ENCODE results near the gene RBP3. TPM values are rescaled to one million over a fixed set of nuclear protein-coding genes. Genes with fewer than 3 reads are reported as not detected.

Gene RBP3
- total RNA-seq, 2 experiments from 2014 or later, result not detected

DNA sequence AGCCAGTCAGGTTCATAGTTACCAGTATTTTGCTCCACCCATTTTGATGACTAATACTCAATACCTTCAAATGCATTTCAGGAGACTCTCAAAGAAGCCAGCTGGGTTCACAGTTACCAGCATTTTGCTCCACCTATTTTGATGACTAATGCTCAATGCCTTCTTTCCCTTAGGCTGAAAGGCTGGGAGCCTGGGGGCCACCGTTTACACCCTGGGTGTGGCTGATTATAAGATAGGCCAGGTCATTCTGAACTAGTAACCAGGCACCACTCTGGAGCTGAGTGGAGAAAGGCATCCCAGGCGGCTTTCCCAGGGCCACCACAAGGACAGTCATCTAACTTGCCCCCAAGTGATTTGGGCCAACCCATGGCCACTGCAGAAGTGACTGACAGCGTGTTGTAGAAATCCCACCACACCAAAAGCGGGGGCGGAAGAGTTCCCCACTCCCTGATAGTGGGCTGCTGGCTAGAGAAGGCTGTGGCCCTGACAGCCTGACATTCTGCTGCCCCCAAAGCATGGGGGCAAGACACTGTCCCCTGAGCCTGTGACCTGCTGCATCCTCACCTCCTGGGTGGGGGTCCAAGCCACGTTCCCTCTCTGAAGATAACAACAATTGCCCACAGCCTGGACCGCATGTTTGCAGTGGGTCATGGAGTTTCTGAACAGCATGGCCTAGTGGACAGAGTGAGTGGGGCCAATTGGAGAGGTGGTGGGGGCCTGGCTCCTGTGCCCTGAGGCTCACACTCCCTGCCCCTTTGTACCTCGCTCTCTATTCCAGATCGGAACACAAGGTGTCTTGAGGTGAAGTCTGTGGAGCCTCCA lies 58.9 kb downstream of the RBP3 start:
- intact Hi-C loops (cut with DNase I, micrococcal nuclease), result no loop called here
- no peaks in the 10 kb centered on the region for H3K9me3 Mint-ChIP-seq (ENCODE audit: low read depth)
- H3K27ac Mint-ChIP-seq, result no peak overlapping the region
- no peak overlapping the region for H3K4me3 Mint-ChIP-seq
- H3K36me3 Mint-ChIP-seq (ENCODE audit: low read depth), result no peaks in the 10 kb centered on the region
- no peaks in the 10 kb centered on the region for H3K27me3 Mint-ChIP-seq
- no peaks in the 10 kb centered on the region for H3K4me1 Mint-ChIP-seq
- no peak for DNase-seq
- peak; percentile 49 for ATAC-seq
- POLR2A ChIA-PET, result no interaction called here
- CTCF ChIA-PET, result no interaction called here

Other genes starting within 250 kb of the RBP3 start
- gene GDF10, start 48.2 kb upstream of the RBP3 start, total RNA-seq, result under 1 TPM; 0.30 to 0.32 TPM
- not detected for gene GDF2, start 25.9 kb upstream of the RBP3 start, total RNA-seq
- gene ZNF488, start 35.9 kb downstream of the RBP3 start, total RNA-seq, result under 1 TPM; 0.70 to 0.75 TPM
- gene ANXA8, start 135.8 kb downstream of the RBP3 start, total RNA-seq, result not detected
- gene FAM25G, start 143.3 kb downstream of the RBP3 start, total RNA-seq, result not detected
- 1 to 10 TPM; 3.7 to 4.1 TPM for gene AGAP9, start 175.3 kb downstream of the RBP3 start, total RNA-seq

All from activated CD4-positive, alpha-beta T cell treated with anti-CD3 and anti-CD28 coated beads for 36 hours (primary cell).